HCT116 (cell line): Measurements from ENCODE around the gene WDR33. TPM values are rescaled to one million over a fixed set of nuclear protein-coding genes. Genes with fewer than 3 reads are reported as not detected.

Experiments used
- ATAC-seq: fragments of 200-7000 bp; cut with Tn5 transposase; 2 replicates; pipeline ENCODE4 v1.9.1; 2020; ENCODE audit warnings: mild to moderate bottlenecking, moderate library complexity
- BruUV-seq: library from RNA; stranded (reverse); fragments of 400-500 nt; replicated peaks from 2 replicates; lab custom pipeline; 2021; lab: Mats Ljungman, UMichigan
- CTCF ChIA-PET: fragments of 300-600 bp; sonication (Branson Sonifier 250); formaldehyde crosslinking; loops from one replicate; lab custom pipeline; 2021; ENCODE audit warnings: antibody characterized with exemption; lab: Charles Lee
- POLR2A ChIA-PET: fragments of 300-600, 350-600 bp; sonication (Branson Sonifier 250); formaldehyde crosslinking; loops from one replicate; lab custom pipeline; 2021; ENCODE audit warnings: antibody characterized with exemption; lab: Charles Lee
- RAD21 ChIA-PET, 2 experiments: fragments of 300-600 bp; sonication (Branson Sonifier 250); formaldehyde crosslinking; loops; one replicate each; lab custom pipeline; 2023; ENCODE audit warnings: low total read pairs in 2 of 2; ENCODE audit not compliant: uncharacterized antibody in 2 of 2, unreplicated experiment in 2 of 2, low non-redundant PET in 1 of 2; lab: Charles Lee
- DNase-seq: peaks from one replicate; pipeline ENCODE4 v3.0.0-alpha.2; 2010; ENCODE audit warnings: low read depth, low spot score
- H2AFZ ChIP-seq: fragments of 200-600 bp; shearing (Covaris generic), sonication (generic); 2 replicates; pipeline ENCODE4 v1.6.1; 2017; ENCODE audit warnings: low read depth, mixed run types, mixed read lengths, antibody characterized with exemption, low read length; ENCODE audit not compliant: poor library complexity, severe bottlenecking
- H3K27ac ChIP-seq: 2 replicates; pipeline ENCODE4 v1.5.1; 2012; ENCODE audit warnings: low read depth, low read length
- H3K27me3 ChIP-seq: fragments of 200-600 bp; sonication (generic); 2 replicates; pipeline ENCODE4 v1.6.1; 2016; ENCODE audit warnings: mixed run types, low read length, mixed read lengths; ENCODE audit not compliant: insufficient read depth
- H3K36me3 ChIP-seq, 2 experiments: fragments of 200-500 bp in 1 of 2; fragments of 200-600 bp in 1 of 2; sonication (Bioruptor generic) in 1 of 2; sonication (generic) in 1 of 2; 2 replicates each; pipeline versions ENCODE4 v1.5.1 to v1.6.1; 2014 to 2016; ENCODE audit warnings: low read length in 2 of 2, inconsistent platforms in 1 of 2, mixed read lengths in 1 of 2, mixed run types in 1 of 2; ENCODE audit not compliant: insufficient read depth in 2 of 2, control insufficient read depth in 1 of 2
- H3K4me1 ChIP-seq, 2 experiments: fragments of 200-600 bp in 1 of 2; sonication (generic) in 1 of 2; 2 replicates each; pipeline versions ENCODE4 v1.5.1 to v1.6.1; 2012 to 2017; ENCODE audit warnings: low read length in 2 of 2, inconsistent platforms in 1 of 2, mild to moderate bottlenecking in 1 of 2, mixed read lengths in 1 of 2, mixed run types in 1 of 2, moderate library complexity in 1 of 2; ENCODE audit not compliant: insufficient read depth in 2 of 2, control insufficient read depth in 1 of 2
- H3K4me2 ChIP-seq: fragments of 200-600 bp; sonication (generic); 2 replicates; pipeline ENCODE4 v1.6.1; 2017; ENCODE audit warnings: mixed run types, low read length, mixed read lengths
- H3K4me3 ChIP-seq, 2 experiments: fragments of 200-600 bp in 1 of 2; sonication (generic) in 1 of 2; replicated peaks in 1 of 2; 2 replicates each; pipeline ENCODE4 v1.5.1; 2011 to 2016; ENCODE audit warnings: low read length in 2 of 2, control low read depth in 1 of 2, low read depth in 1 of 2, mild to moderate bottlenecking in 1 of 2, mixed read lengths in 1 of 2, mixed run types in 1 of 2
- H3K79me2 ChIP-seq: fragments of 200-600 bp; sonication (generic); 2 replicates; pipeline ENCODE4 v1.6.1; 2017; ENCODE audit warnings: mild to moderate bottlenecking, mixed run types, low read length, moderate library complexity, mixed read lengths; ENCODE audit not compliant: insufficient read depth
- H3K9ac ChIP-seq: fragments of 200-600 bp; sonication (generic); 2 replicates; pipeline ENCODE4 v1.6.1; 2016; ENCODE audit warnings: low read length, mixed read lengths
- H3K9me2 ChIP-seq: fragments of 200-600 bp; sonication (generic), shearing (Covaris generic); 2 replicates; pipeline ENCODE4 v1.6.1; 2017; ENCODE audit warnings: mixed run types, mild to moderate bottlenecking, moderate library complexity; ENCODE audit not compliant: insufficient read depth
- H3K9me3 ChIP-seq, 2 experiments: fragments of 200-500 bp in 1 of 2; fragments of 200-600 bp in 1 of 2; sonication (Bioruptor generic) in 1 of 2; sonication (generic) in 1 of 2; 2 replicates each; pipeline ENCODE4 v1.6.1; 2014 to 2017; ENCODE audit warnings: low read length in 2 of 2, mixed read lengths in 2 of 2, inconsistent platforms in 1 of 2, low read depth in 1 of 2, mild to moderate bottlenecking in 1 of 2, mixed run types in 1 of 2, moderate library complexity in 1 of 2; ENCODE audit not compliant: control insufficient read depth in 1 of 2, insufficient read depth in 1 of 2
- H4K20me1 ChIP-seq: fragments of 200-600 bp; sonication (generic), shearing (Covaris generic); 2 replicates; pipeline ENCODE4 v1.6.1; 2017; ENCODE audit warnings: mixed run types, mild to moderate bottlenecking, moderate library complexity; ENCODE audit not compliant: insufficient read depth
- CTCF ChIP-seq, 3 experiments: fragments of 200-600 bp in 1 of 3; sonication (generic) in 1 of 3; IDR thresholded peaks in 2 of 3; conservative IDR thresholded peaks in 1 of 3; 2 replicates each; pipeline ENCODE4 v1.5.1; 2012 to 2017; ENCODE audit warnings: low read depth in 2 of 3, low read length in 2 of 3, antibody characterized with exemption in 1 of 3, borderline replicate concordance in 1 of 3, control low read depth in 1 of 3, mild to moderate bottlenecking in 1 of 3, mixed read lengths in 1 of 3, mixed run types in 1 of 3, moderate library complexity in 1 of 3; ENCODE audit not compliant: insufficient read depth in 1 of 3
- EZH2 ChIP-seq: fragments of 200-600 bp; sonication (generic); IDR thresholded peaks from 2 replicates; pipeline ENCODE4 v1.6.1; 2017; ENCODE audit warnings: antibody characterized with exemption, mixed run types
- JUND ChIP-seq: IDR thresholded peaks from 2 replicates; pipeline ENCODE4 v1.6.1; 2012
- RAD21 ChIP-seq: IDR thresholded peaks from 2 replicates; pipeline ENCODE4 v1.6.1; 2012; ENCODE audit warnings: low read depth, mild to moderate bottlenecking
- ZBTB33 ChIP-seq: IDR thresholded peaks from 2 replicates; pipeline ENCODE4 v1.6.1; 2011; ENCODE audit warnings: mild to moderate bottlenecking, low read length, moderate library complexity; ENCODE audit not compliant: insufficient replicate concordance; ENCODE audit errors: extremely low read depth
- intact Hi-C: fragments of 100-400 bp; cut with micrococcal nuclease; formaldehyde crosslinking; loops from 2 replicates; pipeline ENCODE4 v1.10.0; 2022
- total RNA-seq: library from RNA; stranded (reverse); gene quantifications from one replicate; pipeline ENCODE4 v1.2.1, GENCODE V29; 2021; ENCODE audit not compliant: unreplicated experiment

The WDR33 gene
- total RNA-seq, 1 experiment from 2014 or later, result 52.5 TPM

DNA sequence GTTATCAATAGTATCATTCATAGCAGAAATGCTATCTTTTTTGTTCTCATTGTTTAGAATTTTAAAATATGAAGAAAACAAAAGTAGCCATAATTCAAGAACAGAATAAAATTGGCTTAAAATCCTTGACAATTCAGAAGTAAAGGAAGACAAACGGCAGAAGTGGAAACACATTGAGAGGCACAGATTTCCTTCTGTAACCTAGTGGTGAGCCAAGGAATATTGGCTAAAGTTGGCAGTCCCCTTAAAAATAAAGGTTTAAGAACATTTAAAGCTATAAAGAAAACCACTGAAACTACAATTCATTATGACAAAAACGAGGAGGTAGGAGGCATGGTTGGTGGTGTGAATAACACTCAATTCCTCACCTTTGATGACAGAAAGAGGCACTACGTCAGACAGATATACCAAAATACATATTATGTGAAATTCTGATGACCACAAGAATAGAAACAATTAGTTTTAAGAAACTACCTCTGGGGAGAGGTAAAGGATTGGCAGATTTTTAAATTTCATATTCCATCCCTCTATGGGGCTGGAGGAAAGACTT, 67.4 kb downstream of the WDR33 start:
- TF ChIP-seq RAD21 (no peak), EZH2 (no peak), CTCF (IDR thresholded peaks at IDR 0.05 in 2 of 3, conservative IDR thresholded peaks at IDR 0.05 in 1 of 3; ENCODE audit: borderline replicate concordance in 1 of 3, insufficient read depth in 1 of 3, low read depth in 2 of 3, low read length in 2 of 3) (peak in 2 of 3 experiments; percentile 19 to 27; a peak in 2 of 6 replicates)
- POLR2A ChIA-PET, result no interaction called here
- ATAC-seq (no peak), DNase-seq (no peak)
- Histone ChIP-seq H4K20me1 (0 out of 2 replicates have a peak, but pooled peaks cover 6% of the 10 kb centered on the region), H3K27me3 (no peaks in the 10 kb centered on the region), H3K4me1 (no peaks in the 10 kb centered on the region), H2AFZ (no peak overlapping the region), H3K4me3 (no peak overlapping the region), H3K4me2 (no peak overlapping the region), H3K9me3 (no peaks in the 10 kb centered on the region), H3K9ac (no peak overlapping the region), H3K79me2 (0 out of 2 replicates have a peak, but pooled peaks cover 3% of the 10 kb centered on the region), H3K9me2 (no peaks in the 10 kb centered on the region), H3K36me3 (peaks cover 2 to 23% of the 10 kb centered on the region in 2 experiments; a peak in 2 of 4 replicates), H3K27ac (no peak overlapping the region)
- RAD21 ChIA-PET, result no interaction called here
- intact Hi-C loops, result no loop called here
- BruUV-seq, result no TSS peak
- CTCF ChIA-PET, result no interaction called here

GRCh38 chr2:127740665-127741288, 70.2 kb downstream of the WDR33 start:
- Histone ChIP-seq H3K4me2 (no peak overlapping the region), H3K9me3 (no peaks in the 10 kb centered on the region), H3K9ac (no peak overlapping the region), H4K20me1 (0 out of 2 replicates have a peak, but pooled peaks cover 6% of the 10 kb centered on the region), H3K27me3 (no peaks in the 10 kb centered on the region), H3K9me2 (no peaks in the 10 kb centered on the region), H2AFZ (no peak overlapping the region), H3K79me2 (no peaks in the 10 kb centered on the region; the same call in 1 of the 2 replicates), H3K27ac (no peak overlapping the region), H3K36me3 (peaks cover 2 to 18% of the 10 kb centered on the region in 2 experiments; a peak in 2 of 4 replicates), H3K4me1 (no peaks in the 10 kb centered on the region), H3K4me3 (no peak overlapping the region)
- POLR2A ChIA-PET, result no interaction called here
- no TSS peak for BruUV-seq
- RAD21 ChIA-PET, result no interaction called here
- TF ChIP-seq ZBTB33, result no peak
- no peak for TF ChIP-seq JUND
- ATAC-seq (no peak), DNase-seq (no peak)
- intact Hi-C loops, result no loop called here
- CTCF ChIA-PET, result no interaction called here
